ENCODE results near the gene GJB6.

GJB6 gene

DNA sequence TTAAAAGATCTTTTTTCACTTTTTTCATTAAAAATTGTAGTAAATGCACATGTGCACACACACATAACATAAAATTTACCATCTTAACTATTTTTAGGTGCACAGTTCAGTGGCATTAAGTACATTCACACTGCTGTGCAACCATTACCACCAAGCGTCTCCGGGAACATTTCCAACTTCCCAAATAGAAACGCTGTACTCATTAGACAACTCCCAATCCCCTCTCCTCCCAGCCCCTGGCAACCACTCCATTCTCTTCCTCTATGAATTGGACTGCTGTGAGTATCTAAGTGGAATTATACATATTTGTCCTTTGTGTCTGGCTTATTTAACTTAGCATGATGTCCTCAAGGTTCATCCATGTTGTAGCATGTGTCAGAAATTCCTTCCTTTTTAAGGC lies 50.9 kb downstream of the GJB6 start:
- Histone ChIP-seq H3K36me3 (ENCODE audit: control insufficient read depth, insufficient read depth, low read length) (no peaks in the 10 kb centered on the region), H3K27me3 (replicated peaks; ENCODE audit: control insufficient read depth, insufficient read depth, low read length) (no peaks in the 10 kb centered on the region), H3K4me3 (replicated peaks; ENCODE audit: low read depth, low read length) (no peak overlapping the region)
- TF ChIP-seq, protein P1, sequence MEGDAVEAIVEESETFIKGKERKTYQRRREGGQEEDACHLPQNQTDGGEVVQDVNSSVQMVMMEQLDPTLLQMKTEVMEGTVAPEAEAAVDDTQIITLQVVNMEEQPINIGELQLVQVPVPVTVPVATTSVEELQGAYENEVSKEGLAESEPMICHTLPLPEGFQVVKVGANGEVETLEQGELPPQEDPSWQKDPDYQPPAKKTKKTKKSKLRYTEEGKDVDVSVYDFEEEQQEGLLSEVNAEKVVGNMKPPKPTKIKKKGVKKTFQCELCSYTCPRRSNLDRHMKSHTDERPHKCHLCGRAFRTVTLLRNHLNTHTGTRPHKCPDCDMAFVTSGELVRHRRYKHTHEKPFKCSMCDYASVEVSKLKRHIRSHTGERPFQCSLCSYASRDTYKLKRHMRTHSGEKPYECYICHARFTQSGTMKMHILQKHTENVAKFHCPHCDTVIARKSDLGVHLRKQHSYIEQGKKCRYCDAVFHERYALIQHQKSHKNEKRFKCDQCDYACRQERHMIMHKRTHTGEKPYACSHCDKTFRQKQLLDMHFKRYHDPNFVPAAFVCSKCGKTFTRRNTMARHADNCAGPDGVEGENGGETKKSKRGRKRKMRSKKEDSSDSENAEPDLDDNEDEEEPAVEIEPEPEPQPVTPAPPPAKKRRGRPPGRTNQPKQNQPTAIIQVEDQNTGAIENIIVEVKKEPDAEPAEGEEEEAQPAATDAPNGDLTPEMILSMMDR (IDR thresholded peaks at IDR 0.05; ENCODE audit: insufficient read depth, low read length, poor library complexity, severe bottlenecking): no peak
- no peak for DNase-seq (ENCODE audit: extremely low read depth, insufficient read length)

DNA sequence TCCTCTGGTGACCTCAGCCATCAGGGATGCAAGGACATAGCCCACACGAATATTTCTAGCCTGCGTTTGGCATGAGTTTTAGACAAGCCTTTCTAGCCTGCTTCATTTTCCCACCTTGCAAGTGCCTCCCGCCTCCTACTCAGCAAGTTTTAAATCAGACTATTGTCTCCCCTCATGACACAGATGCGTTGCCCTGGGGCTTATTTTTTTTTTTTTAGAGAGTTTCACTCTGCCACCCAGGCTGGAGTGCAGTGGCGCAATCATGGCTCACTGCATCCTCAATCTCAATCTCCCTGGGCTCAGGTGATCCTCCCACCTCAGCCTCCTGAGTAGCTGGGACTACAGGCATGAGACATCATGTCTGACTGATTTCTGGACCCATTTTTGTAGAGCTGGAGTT lies 54.0 kb downstream of the GJB6 start:
- no peak for DNase-seq (ENCODE audit: extremely low read depth, insufficient read length)
- H3K27me3 ChIP-seq (replicated peaks; ENCODE audit: control insufficient read depth, insufficient read depth, low read length): no peaks in the 10 kb centered on the region
- H3K36me3 ChIP-seq (ENCODE audit: control insufficient read depth, insufficient read depth, low read length): no peaks in the 10 kb centered on the region
- H3K4me3 ChIP-seq (replicated peaks; ENCODE audit: low read depth, low read length): no peak overlapping the region
- TF ChIP-seq, protein P1 (IDR thresholded peaks at IDR 0.05; ENCODE audit: insufficient read depth, low read length, poor library complexity, severe bottlenecking): no peak

DNA sequence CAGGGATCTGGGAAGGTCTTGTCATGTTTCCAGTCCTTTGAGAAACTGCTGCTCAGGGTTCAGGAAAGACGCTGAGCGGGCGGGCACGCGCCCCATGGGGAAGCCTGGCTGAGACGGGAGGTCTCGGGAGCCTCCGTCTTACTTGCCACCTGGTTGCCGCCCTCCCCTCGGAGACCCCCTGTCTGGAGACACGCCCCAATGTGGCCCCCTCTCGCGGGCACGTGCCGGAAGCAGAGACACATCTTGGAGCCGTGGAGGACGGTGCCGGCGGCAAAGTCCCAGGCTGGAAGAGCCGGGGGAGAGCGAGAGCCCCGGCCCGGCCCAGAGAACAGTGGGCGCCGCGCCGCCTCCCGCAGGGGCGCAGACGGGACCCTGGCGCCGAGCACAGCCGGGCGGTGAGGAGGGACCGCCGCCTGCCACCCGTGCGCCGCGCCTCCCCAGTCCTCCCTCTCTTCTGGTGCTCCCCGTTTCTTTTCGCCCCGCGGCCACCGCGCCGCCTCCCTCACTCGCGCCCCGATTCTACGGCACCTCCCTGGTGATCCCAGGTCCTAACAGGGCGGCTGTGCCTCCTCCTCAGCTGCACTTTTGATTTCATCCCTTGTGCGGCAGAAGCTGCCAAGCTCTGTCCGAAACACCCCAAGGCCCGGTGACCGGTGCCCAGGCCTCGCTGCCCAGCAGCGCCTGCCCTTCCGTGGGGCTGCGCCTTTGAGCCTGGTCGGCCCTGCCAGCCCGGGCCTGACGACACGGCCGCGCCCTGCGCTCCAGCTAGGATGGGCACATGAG lies 54.9 kb downstream of the GJB6 start:
- no peaks in the 10 kb centered on the region for H3K36me3 ChIP-seq (ENCODE audit: control insufficient read depth, insufficient read depth, low read length)
- DNase-seq (ENCODE audit: extremely low read depth, insufficient read length): no peak
- TF ChIP-seq, protein P1 (IDR thresholded peaks at IDR 0.05; ENCODE audit: insufficient read depth, low read length, poor library complexity, severe bottlenecking): no peak
- H3K27me3 ChIP-seq (replicated peaks; ENCODE audit: control insufficient read depth, insufficient read depth, low read length): no peaks in the 10 kb centered on the region
- H3K4me3 ChIP-seq (replicated peaks; ENCODE audit: low read depth, low read length): no peak overlapping the region

DNA sequence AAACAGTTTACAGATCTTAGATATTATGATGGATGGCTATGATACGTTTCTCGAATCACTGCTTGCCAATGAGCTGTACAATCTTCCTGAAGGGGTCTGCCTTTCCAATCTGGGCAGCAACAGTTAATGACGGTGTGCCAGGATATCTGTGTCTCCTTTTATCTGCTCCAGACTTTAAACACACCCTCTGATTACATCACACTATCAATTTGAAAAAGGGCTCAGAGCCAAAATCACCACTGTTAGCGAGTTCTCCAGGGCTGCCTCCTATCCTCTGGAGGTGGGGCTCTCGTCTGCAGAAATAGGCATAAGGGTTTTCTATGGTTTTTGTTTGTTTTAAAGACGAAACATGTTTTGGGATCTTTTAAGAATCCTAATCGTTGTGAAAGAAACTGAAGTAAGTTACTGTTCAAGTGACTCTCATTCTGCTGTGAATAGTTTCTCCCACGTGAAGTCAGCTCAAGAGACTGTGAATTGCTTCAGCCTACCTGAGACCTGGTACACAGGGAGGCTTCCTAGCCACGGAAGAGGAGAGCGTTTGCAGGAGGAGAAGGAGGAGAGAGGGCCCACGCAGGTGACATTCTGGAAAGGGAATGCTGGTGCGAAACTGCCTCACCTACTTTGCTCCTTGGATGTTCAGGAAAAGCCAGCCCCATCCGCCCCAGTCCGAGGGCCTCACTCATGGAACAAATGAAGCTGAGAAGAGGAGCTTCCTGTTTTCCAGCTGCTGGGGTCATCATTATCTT lies 56.0 kb downstream of the GJB6 start:
- TF ChIP-seq, protein P1 (IDR thresholded peaks at IDR 0.05; ENCODE audit: insufficient read depth, low read length, poor library complexity, severe bottlenecking): no peak
- no peak for DNase-seq (ENCODE audit: extremely low read depth, insufficient read length)
- Histone ChIP-seq H3K4me3 (replicated peaks; ENCODE audit: low read depth, low read length) (no peak overlapping the region), H3K27me3 (replicated peaks; ENCODE audit: control insufficient read depth, insufficient read depth, low read length) (no peaks in the 10 kb centered on the region), H3K36me3 (ENCODE audit: control insufficient read depth, insufficient read depth, low read length) (no peaks in the 10 kb centered on the region)

DNA sequence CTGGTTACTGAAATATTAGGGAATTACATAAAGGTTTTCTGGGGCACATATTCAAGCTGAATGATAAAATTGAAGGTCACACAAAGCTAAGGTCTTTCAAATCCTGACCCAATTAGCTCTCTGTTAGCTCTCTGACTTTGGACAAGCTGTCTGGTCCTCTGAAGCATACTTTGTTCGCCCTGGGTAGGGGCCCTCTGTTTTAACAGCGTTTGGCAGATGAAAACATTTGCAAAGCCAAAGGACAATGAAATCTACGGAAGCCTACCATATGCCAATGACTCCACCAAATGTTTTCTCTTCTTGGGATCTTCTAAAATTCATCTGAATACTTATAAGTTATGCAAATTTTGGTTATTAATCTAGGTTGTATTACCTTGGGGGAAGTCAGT lies 56.7 kb downstream of the GJB6 start:
- TF ChIP-seq, protein P1 (IDR thresholded peaks at IDR 0.05; ENCODE audit: insufficient read depth, low read length, poor library complexity, severe bottlenecking): no peak
- Histone ChIP-seq H3K27me3 (replicated peaks; ENCODE audit: control insufficient read depth, insufficient read depth, low read length) (no peaks in the 10 kb centered on the region), H3K4me3 (replicated peaks; ENCODE audit: low read depth, low read length) (no peak overlapping the region), H3K36me3 (ENCODE audit: control insufficient read depth, insufficient read depth, low read length) (no peaks in the 10 kb centered on the region)
- no peak for DNase-seq (ENCODE audit: extremely low read depth, insufficient read length)
